Neural progenitor cell (in vitro differentiated cells): ENCODE results near the gene RUBCN. TPM values are rescaled to one million over a fixed set of nuclear protein-coding genes. Genes with fewer than 3 reads are reported as not detected.

Experiments
- DNase-seq: peaks from one replicate; pipeline ENCODE4 v3.0.0-alpha.2; 2016; ENCODE audit warnings: low spot score
- H2AFZ ChIP-seq: fragments of 200-600 bp; sonication (generic); replicated peaks from 2 replicates; pipeline ENCODE4 v1.6.1; 2016; ENCODE audit warnings: antibody characterized with exemption
- H3F3A ChIP-seq: fragments of 200-600 bp; sonication (generic); 2 replicates; pipeline ENCODE4 v1.6.1; 2016; ENCODE audit warnings: antibody characterized with exemption, low read depth
- H3K27ac ChIP-seq: fragments of 200-600 bp; sonication (generic); 2 replicates; pipeline ENCODE4 v1.5.1; 2016; ENCODE audit warnings: mild to moderate bottlenecking
- H3K27me3 ChIP-seq: fragments of 200-600 bp; sonication (generic); 2 replicates; pipeline ENCODE4 v1.6.1; 2016; ENCODE audit warnings: mild to moderate bottlenecking, moderate library complexity
- H3K36me3 ChIP-seq: fragments of 200-600 bp; sonication (generic); 2 replicates; pipeline ENCODE4 v1.5.1; 2016
- H3K4me1 ChIP-seq: fragments of 200-600 bp; sonication (generic); 2 replicates; pipeline ENCODE4 v1.6.1; 2016; ENCODE audit warnings: mixed run types
- H3K4me2 ChIP-seq: fragments of 200-600 bp; sonication (generic); 2 replicates; pipeline ENCODE4 v1.6.1; 2016
- H3K4me3 ChIP-seq: fragments of 200-600 bp; sonication (generic); 2 replicates; pipeline ENCODE4 v1.5.1; 2016
- H3K79me2 ChIP-seq: fragments of 200-600 bp; sonication (generic); 2 replicates; pipeline ENCODE4 v1.6.1; 2016; ENCODE audit warnings: low read depth
- H3K9ac ChIP-seq: fragments of 200-600 bp; sonication (generic); 2 replicates; pipeline ENCODE4 v1.6.1; 2016
- H3K9me3 ChIP-seq: fragments of 200-600 bp; sonication (generic); 2 replicates; pipeline ENCODE4 v1.5.1; 2016; ENCODE audit warnings: low read depth
- H4K20me1 ChIP-seq: fragments of 200-600 bp; sonication (generic); 2 replicates; pipeline ENCODE4 v1.6.1; 2016; ENCODE audit warnings: low read depth
- H3K27ac Mint-ChIP-seq: 3 replicates; pipeline ENCODE4 v1.8.0; 2021; ENCODE audit warnings: mixed read lengths
- H3K27me3 Mint-ChIP-seq: 2 replicates; pipeline ENCODE4 v1.8.0; 2022; ENCODE audit warnings: low read depth, mild to moderate bottlenecking, inconsistent platforms, moderate library complexity, mixed read lengths; ENCODE audit not compliant: insufficient read depth
- H3K36me3 Mint-ChIP-seq: 3 replicates; pipeline ENCODE4 v1.8.0; 2021; ENCODE audit warnings: mixed read lengths
- H3K4me1 Mint-ChIP-seq: 3 replicates; pipeline ENCODE4 v1.8.0; 2021; ENCODE audit warnings: mixed read lengths
- H3K4me3 Mint-ChIP-seq: 3 replicates; pipeline ENCODE4 v1.8.0; 2021; ENCODE audit warnings: mild to moderate bottlenecking, moderate library complexity, mixed read lengths
- H3K9me3 Mint-ChIP-seq: 3 replicates; pipeline ENCODE4 v1.8.0; 2020; ENCODE audit warnings: mixed read lengths
- EZH2 ChIP-seq: fragments of 200-600 bp; sonication (generic); IDR thresholded peaks from 2 replicates; pipeline ENCODE4 v1.6.1; 2017; ENCODE audit warnings: antibody characterized with exemption, mild to moderate bottlenecking, moderate library complexity
- EZH2phosphoT487 ChIP-seq: fragments of 200-600 bp; sonication (generic); IDR thresholded peaks from 2 replicates; pipeline ENCODE4 v1.6.1; 2017; ENCODE audit warnings: antibody characterized with exemption
- total RNA-seq: library from RNA; depleted of rRNA; stranded (reverse); fragments of >200 nt; gene quantifications from 2 replicates; pipeline ENCODE4 v1.2.3, GENCODE V29; 2015; ENCODE audit warnings: low replicate concordance
- TF ChIP-seq, protein P1 (sequence below): fragments of 200-600 bp; sonication (generic); IDR thresholded peaks from 2 replicates; pipeline ENCODE4 v1.5.1; 2017; ENCODE audit warnings: antibody characterized with exemption, mild to moderate bottlenecking

RUBCN gene
- total RNA-seq, 1 donor from 2014 or later: 6.4 TPM

DNA sequence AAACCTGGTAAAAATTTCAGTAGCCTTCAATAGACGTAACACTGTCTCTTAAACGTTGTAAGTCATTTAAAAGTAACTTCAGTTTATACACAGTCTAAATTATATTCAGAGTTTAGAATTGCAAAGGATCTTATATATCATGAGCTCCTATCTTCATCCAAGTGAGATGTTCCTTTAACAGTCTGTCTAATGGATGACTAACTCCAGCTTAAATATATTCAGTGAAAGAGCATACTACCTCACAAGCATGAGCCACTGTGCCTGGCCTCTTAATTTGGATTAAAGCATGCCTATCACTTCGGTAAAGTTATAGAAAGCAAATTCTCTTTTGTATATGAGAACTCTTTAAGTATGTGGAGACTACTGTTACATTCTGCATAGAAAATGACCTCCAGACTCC lies 20.0 kb upstream of the RUBCN start:
- H3K4me1 Mint-ChIP-seq: peaks cover 12% of the 10 kb centered on the region
- DNase-seq: no peak
- TF ChIP-seq, protein P1, sequence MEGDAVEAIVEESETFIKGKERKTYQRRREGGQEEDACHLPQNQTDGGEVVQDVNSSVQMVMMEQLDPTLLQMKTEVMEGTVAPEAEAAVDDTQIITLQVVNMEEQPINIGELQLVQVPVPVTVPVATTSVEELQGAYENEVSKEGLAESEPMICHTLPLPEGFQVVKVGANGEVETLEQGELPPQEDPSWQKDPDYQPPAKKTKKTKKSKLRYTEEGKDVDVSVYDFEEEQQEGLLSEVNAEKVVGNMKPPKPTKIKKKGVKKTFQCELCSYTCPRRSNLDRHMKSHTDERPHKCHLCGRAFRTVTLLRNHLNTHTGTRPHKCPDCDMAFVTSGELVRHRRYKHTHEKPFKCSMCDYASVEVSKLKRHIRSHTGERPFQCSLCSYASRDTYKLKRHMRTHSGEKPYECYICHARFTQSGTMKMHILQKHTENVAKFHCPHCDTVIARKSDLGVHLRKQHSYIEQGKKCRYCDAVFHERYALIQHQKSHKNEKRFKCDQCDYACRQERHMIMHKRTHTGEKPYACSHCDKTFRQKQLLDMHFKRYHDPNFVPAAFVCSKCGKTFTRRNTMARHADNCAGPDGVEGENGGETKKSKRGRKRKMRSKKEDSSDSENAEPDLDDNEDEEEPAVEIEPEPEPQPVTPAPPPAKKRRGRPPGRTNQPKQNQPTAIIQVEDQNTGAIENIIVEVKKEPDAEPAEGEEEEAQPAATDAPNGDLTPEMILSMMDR: no peak
- TF ChIP-seq EZH2 (no peak), EZH2phosphoT487 (no peak)
- Histone ChIP-seq H3K9me3 (no peaks in the 10 kb centered on the region), H3K27me3 (peaks cover 9% of the 10 kb centered on the region), H3K36me3 (peaks cover 4% of the 10 kb centered on the region), H3K4me2 (no peak overlapping the region), H2AFZ (no peak overlapping the region), H3K4me1 (peaks cover 1% of the 10 kb centered on the region), H3F3A (peaks cover 1% of the 10 kb centered on the region), H3K27ac (no peak overlapping the region), H3K79me2 (peaks cover 43% of the 10 kb centered on the region), H3K9ac (no peak overlapping the region), H4K20me1 (peaks cover 32% of the 10 kb centered on the region), H3K4me3 (no peak overlapping the region)
- H3K36me3 Mint-ChIP-seq: peaks cover 9% of the 10 kb centered on the region
- no peaks in the 10 kb centered on the region for H3K9me3 Mint-ChIP-seq
- H3K4me3 Mint-ChIP-seq: no peak overlapping the region
- H3K27ac Mint-ChIP-seq: no peak overlapping the region
- no peaks in the 10 kb centered on the region for H3K27me3 Mint-ChIP-seq

DNA sequence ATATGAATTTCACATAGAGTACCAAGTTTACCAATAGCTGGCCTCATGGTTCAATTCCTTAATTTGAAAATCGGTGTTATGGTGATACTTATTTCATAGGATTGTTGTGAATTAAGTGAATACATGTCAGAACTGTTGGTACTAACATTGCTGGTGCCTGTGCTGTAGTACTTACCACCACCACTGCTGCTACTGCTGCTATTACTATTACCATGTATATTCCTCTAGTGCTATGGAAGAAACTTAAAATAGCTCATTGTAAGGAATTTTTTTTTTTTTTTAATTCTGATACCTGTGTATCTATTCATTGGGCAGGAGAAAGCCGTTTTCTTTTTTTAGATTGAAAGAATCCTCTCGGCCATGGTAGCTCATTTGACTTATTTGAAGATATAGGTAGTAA lies 16.6 kb upstream of the RUBCN start:
- Histone ChIP-seq H3K36me3 (peaks cover 1% of the 10 kb centered on the region), H3K4me3 (no peak overlapping the region), H3K27me3 (peaks cover 33% of the 10 kb centered on the region), H2AFZ (no peak overlapping the region), H4K20me1 (peaks cover 44% of the 10 kb centered on the region), H3K9me3 (no peaks in the 10 kb centered on the region), H3K27ac (no peak overlapping the region), H3K9ac (no peak overlapping the region), H3F3A (peaks cover 36% of the 10 kb centered on the region), H3K4me2 (no peak overlapping the region), H3K79me2 (peaks cover 52% of the 10 kb centered on the region), H3K4me1 (peaks cover 9% of the 10 kb centered on the region)
- DNase-seq: no peak
- TF ChIP-seq EZH2 (no peak), EZH2phosphoT487 (no peak)
- TF ChIP-seq, protein P1: no peak
- H3K9me3 Mint-ChIP-seq: no peaks in the 10 kb centered on the region
- H3K4me3 Mint-ChIP-seq: no peak overlapping the region
- no peak overlapping the region for H3K27ac Mint-ChIP-seq
- H3K27me3 Mint-ChIP-seq: peaks cover 6% of the 10 kb centered on the region
- peaks cover 27% of the 10 kb centered on the region for H3K4me1 Mint-ChIP-seq
- H3K36me3 Mint-ChIP-seq: peaks cover 9% of the 10 kb centered on the region

DNA sequence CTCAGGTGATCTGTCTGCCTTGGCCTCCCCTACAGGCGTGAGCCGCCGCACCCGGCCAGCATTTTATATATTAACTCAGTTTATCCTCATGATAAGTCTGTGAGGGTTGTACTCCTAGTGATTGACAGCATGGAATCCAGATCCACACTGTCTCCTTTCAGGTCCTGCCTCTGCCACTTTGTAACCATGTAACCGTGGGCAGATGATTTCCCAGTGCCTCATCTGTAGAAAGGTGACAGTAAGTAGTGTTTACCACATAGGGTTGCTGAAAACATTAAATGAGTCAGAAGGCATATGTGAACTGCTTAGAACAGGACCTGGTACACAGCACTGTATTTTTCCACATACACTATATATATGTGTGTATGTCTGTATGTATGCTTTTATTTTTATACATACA lies 15.4 kb upstream of the RUBCN start:
- TF ChIP-seq EZH2phosphoT487 (no peak), EZH2 (no peak)
- TF ChIP-seq, protein P1: no peak
- H3K9me3 ChIP-seq: no peaks in the 10 kb centered on the region
- H3K36me3 ChIP-seq: no peaks in the 10 kb centered on the region
- no peak overlapping the region for H3K4me2 ChIP-seq
- H3K27ac ChIP-seq: no peak overlapping the region
- peaks cover 9% of the 10 kb centered on the region for H3K36me3 Mint-ChIP-seq
- peaks cover 36% of the 10 kb centered on the region for H3F3A ChIP-seq
- H3K27me3 ChIP-seq: peaks cover 35% of the 10 kb centered on the region
- H3K4me3 Mint-ChIP-seq: peak overlapping the region; percentile 83
- no peak overlapping the region for H3K4me3 ChIP-seq
- H3K4me1 Mint-ChIP-seq: peaks cover 27% of the 10 kb centered on the region
- no peak overlapping the region for H3K9ac ChIP-seq
- peaks cover 52% of the 10 kb centered on the region for H3K79me2 ChIP-seq
- H3K9me3 Mint-ChIP-seq: no peaks in the 10 kb centered on the region
- H2AFZ ChIP-seq: no peak overlapping the region
- H3K27ac Mint-ChIP-seq: no peak overlapping the region
- H3K4me1 ChIP-seq: peaks cover 9% of the 10 kb centered on the region
- peaks cover 6% of the 10 kb centered on the region for H3K27me3 Mint-ChIP-seq
- no peak for DNase-seq
- peaks cover 44% of the 10 kb centered on the region for H4K20me1 ChIP-seq
